Activated T-helper 1 cell treated with Interleukin-2 at 50 U/mL for 16 hours (primary cell): ENCODE results near the gene SUSD2.
"Not testable (repeated sequence)": the region's sequence is repeated elsewhere in the genome, so short reads cannot be mapped to it uniquely, and the experiment has no call there.

Source experiments
- DNase-seq: peaks from one replicate; pipeline ENCODE4 v3.0.0-alpha.2; 2020; ENCODE audit warnings: low read depth

SUSD2 gene

DNA sequence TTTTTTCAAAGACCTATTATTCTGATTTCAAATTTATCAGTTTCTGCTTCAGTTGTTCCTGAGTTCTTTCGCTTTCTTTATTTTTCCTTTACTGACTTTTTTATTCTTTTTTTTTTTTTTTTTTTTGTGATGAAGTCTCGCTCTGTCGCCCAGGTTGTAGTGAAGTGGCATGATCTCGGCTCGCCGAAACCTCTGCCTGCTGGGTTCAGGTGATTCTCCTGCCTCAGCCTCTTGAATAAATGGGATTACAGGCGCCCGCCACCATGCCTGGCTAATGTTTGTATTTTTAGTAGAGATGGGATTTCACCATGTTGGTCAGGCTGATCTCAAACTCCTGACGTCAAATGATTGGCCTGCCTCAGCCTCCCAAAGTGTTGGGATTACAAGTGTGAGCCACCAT lies 31.8 kb downstream of the SUSD2 start:
- not testable (repeated sequence) for DNase-seq

DNA sequence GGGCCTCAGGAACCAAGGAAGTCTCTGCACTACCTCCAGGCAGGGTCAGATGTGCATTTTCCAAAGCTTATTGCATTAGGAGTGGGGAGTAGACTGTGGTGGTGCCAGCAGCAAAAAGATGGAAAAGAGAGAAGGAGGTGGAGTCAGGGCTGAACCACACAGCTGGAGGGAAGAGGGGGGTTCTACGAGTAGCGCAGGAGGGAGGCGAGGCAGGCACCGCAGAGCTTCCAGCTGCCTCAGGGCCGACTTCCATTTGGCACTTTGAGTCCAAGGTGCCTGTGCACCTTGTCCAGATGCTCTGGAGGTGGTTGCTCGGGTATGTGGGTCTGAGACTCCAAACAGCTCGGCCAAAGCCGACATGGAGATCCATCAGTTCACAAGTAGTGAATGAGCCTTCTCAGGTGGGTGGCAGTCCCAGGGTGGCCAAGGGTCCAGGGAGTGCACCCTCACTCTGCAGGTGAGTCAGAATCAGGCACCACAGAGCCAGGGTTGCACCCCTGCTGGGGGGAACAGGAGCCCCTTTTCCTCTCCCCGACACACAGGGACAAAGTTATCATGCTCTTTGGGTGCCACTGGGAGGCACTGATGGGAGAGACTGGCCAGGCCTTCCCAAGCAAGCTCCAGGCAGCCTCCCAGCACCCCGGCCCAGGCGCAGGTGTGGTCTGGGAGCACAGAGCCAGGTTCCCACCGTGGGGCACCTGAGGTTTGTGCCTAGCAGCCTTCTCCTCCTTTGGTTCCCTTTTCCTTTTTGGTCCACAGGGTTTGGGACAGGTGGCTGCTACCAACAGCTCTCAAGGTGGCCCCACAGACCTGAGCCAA lies 33.4 kb downstream of the SUSD2 start:
- DNase-seq = no peak

DNA sequence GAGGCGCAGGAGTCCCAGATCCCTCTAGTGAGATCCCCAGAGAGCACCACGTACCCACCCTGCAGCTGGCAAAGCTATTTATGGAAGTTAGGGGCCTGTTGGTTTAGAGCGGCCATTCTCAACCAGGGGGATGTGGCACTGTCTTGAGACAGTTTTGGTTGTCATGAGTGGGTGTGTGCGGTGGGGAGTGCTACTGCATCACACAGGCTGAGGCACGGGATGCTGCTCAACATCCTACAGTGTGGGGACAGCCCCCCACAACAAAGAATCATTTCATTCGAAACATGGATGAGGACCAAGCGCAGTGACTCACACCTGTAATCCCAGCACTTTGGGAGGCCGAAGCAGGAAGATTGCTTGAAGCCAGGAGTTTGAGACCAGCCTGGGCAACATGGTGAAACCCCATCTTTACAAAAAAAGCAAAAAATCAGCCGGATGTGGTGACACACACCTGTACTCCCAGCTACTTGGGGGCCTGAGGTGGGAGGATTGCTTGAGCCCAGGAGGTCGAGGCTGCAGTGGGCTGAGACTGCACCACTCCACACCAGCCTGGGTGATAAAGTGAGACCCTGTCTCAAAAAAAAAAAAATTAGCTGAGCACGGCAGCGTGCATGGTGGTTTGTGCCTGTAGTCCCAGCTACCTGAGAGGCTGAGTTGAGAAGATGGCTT lies 35.4 kb downstream of the SUSD2 start:
- no peak for DNase-seq

DNA sequence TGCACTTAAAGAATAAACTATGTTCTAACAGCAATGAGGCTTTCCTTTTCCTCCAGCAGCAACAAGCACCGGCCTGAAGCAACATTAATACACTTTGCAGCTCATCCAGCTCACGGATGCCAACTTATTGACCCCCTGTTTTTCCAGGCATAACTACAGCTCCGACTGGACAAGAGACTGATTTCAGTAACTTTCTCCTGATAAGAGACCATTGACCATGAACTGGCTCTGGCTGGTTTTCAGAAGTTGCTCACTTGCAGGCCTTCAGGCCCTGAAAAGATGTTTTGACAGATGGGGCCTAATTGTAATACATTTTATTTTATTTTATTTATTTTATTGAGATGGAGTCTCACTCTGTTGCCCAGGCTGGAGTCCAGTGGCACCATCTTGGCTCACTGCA lies 36.1 kb downstream of the SUSD2 start:
- no peak for DNase-seq

DNA sequence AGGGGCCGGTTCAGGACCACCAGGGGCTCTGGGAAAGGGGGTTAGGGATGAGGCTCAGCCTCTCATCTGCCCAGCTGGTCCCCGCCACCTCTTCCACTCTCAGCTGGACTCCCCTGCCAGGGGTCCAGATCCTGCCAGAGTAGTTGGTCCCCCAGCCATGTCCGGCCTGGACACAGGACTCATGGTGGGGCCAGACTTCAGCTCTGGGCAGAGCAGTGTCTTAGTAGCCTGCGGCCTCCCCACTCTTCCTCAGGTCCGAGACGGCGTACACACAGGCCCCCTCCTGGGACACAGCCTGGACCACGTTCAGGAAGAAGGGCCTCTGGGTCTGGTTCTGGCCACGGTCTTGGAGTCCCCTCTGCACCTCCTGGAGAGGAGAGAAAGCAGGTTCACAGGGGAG lies 38.5 kb downstream of the SUSD2 start:
- no peak for DNase-seq

DNA sequence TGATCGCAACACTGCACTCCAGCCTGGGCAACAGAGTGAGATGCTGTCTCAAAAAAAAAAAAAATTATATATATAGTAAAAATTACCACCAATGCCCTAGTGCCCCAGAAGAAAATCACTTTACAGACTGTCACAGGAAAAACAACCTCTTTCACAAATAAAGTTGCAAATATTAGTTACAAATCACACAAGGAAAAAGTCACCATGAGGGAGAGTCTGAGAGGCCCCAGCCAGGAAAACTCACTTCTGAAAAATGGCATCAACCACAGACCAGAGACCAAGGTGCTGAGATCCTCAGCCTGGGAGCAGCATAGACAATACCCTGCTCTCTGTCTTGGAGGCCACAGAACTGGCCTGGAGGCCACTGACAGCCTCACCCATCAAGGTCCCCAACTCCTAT lies 43.2 kb downstream of the SUSD2 start:
- no peak for DNase-seq

DNA sequence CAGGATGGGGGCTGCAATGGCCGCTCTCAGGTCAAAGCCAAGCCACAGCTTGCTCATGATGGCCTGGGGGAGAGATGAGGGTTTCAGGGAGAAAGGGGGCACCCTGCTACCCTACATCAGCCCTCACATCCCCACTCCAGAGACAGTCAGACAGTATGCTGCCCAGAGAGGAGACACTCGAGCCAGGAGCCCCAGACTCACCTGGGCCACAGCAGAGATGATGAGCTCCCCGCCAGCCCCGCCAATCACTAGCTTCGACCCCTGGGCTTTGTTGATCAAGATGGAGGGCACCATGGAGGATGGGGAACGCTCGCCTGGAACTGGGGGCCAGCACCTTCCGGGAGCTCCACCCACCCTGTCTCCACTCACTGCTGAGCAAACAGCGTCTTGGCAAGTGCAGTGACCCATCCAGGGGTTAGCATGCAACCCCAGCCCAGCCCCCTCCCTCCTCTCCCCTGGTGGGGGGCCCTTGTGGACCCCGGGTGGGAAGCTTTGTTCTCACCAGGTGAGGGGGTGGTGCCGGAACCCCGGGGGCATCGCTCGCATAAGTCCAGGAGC lies 43.8 kb downstream of the SUSD2 start:
- no peak for DNase-seq

DNA sequence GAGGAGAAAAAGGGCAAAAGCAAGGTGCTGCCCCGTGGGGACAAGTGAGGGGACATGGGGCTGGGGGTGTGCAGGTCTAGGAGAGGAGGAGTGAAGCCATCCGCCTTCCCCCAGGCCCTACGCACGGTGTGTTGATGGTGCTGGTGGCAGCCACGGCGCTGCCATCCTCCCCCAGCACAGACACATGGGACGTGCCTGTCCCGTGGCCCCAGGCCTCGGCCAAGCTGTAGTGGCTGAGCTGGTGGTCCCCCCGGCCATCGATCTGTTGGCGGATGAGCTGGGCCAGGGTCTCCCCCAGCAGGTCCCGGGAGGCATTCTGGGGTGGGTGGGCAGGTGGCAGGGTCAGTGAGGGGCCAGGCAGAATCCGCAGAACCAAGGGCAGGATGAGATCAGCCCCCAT lies 44.7 kb downstream of the SUSD2 start:
- no peak for DNase-seq

DNA sequence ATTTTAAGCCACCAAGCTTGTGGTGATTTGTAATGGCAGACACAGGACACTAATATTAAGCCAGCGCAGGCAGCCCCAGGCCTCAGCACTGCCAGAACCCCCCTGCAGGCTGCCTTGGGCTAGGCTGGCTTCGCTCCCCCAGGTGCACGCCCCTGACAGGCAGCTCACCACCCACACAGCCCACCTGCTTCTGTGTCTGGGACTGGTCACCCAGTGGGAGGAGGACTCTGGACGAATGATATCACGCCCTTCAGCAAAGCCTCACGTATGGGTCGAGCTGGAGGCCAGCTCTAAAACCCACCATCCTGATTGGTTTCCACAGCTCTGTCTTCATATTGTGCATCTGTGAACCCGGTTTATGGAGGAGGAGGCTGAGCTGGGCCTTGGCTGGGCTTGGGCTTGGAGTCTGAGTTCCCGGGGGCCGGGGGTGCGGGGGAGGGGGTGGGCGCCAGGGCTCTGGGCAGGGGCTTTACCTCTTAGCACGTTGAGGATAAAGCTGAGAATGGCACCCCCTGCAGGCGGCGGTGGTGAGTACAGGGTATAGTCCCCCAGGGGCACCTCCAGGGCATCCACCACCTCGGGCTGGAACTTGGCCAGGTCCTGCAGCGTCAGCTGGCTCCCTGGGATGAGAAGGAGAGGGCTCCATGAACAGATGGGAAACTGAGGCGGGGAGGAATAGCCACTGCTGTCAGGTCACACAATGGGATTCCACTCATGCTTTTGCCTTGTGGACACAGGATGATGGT lies 49.8 kb downstream of the SUSD2 start:
- DNase-seq = peak; percentile 46

DNA sequence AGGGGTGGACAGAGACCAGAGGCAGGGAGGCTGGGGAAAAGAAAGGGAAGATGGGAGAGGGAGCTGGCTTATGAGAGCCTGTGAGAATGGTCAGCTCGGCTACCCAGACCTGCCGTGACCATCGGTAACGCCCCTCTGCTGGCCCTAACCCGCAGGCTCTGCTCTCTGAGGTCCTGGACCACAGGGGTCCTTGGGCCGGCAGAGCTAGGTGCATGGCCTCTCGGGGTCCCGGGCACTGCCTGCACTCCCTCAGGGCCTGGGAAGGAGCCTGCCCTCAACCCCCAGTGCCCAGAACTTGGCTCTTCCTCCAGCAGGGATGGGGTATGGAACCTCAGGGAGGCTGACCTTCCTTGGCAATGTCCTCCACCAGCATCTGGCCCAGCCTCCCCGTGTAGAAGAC lies 50.4 kb downstream of the SUSD2 start:
- DNase-seq = no peak

DNA sequence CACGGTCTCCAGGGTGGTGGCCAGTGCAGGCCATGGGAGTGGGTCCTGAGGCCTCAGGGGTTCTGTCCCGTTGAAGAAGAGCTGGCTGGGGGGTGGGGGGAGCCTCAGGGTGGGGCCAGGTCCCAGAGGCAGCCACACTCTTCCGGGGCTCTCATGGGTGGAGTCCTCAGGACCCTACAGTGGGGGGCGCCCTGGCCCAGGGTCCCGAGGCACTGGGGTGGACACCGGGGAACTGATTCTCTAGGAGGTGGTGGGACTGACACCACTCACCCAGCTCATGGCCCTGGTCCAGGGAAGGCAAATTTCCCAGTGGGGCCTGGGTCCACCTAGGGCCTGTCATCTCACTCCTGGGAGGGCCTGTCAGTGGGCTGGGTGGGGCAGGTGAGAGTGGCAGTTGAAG lies 50.8 kb downstream of the SUSD2 start:
- DNase-seq = no peak

DNA sequence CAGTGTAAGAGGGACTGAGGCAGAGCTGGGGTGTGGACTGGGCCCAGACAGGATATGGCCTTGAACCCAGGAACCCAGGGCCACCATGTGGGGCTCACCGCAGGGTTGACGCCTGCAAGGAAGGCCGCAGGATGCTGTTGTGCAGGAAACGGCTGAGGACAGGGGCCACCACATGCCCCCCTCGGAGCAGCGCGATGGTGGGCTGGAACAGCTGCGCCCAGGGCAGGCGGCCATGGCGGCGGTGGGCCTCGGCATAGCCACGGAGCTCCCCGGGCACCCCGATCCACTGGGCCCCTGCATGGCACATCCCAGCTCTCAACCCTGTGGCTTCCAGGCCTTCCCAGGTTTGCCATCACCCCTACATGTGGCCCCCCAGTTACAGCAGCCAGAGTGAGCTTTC lies 51.4 kb downstream of the SUSD2 start:
- DNase-seq = no peak

DNA sequence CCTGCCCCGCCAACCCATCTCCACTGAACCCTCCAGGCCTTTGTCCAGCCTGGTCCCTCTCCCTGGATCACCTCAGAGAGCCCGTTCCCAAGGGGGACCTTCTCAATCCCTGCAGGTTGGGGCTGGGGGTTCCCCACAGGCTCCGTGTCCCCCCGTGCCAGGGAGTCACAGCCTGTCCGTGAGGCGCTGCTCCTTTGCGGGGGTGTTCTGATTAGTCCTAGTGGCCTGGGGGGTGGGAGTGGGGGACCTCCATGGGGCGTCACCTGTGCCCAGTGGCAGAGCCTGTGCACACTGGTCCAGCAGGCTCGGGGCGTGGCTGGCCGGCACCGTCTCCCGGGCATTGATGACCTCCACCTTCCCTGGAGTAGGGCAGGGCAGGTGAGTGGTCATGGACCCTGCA lies 51.9 kb downstream of the SUSD2 start:
- DNase-seq = no peak

DNA sequence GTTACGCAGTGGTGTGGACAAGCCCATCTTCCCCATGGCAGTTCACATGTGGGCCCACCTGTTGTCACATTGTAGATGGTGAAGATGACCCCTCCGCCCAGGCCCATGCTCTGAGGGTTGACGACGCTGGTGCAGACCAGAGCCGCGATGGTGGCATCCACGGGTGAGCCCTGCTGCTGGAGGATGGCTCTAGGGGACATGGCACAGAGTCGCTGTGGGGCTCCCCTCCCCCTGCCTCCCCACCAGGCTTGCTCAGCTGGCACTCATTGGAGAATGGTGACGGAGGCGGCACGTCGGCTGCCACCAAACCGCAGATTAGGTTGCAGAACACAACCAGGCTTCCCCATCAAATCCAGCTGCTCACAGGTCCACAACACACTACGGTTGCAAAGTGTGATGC lies 52.5 kb downstream of the SUSD2 start:
- no peak for DNase-seq

DNA sequence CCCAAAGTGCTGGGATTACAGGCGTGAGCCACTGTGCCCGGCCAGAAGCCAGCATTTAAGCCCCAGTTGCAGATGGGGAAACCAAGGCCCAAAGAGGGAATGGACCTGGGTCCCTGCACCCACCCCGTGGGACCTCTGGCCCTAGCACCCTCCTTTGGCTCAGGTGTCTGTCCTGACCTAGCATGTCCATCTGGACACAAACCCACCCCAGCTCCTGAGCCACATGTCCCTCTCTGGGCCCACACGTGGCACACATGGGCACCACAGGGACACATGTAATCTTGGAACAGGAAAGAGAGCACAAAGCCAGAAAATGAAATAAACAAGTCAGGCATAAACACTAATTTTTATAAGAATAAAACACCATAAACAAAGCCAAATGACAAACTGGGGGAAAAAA lies 54.0 kb downstream of the SUSD2 start:
- DNase-seq = no peak

DNA sequence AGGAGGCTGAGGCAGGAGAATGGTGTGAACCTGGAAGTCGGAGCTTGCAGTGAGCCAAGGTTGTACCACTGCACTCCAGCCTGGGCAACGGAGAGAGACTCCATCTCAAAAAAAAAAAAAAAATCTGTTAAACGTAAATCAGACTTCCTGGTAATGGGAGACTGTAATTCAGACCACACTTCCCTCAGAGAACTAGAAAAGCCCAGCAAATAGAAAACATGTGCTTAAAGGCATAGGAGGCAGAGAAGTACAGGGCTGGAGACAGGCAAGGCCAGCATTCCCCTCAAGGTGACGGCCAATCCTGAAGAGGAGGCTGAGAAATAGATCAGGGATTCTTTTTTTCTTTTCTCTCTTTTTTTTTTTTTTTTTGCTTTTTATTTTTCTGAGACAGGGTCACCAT lies 55.4 kb downstream of the SUSD2 start:
- DNase-seq = no peak

DNA sequence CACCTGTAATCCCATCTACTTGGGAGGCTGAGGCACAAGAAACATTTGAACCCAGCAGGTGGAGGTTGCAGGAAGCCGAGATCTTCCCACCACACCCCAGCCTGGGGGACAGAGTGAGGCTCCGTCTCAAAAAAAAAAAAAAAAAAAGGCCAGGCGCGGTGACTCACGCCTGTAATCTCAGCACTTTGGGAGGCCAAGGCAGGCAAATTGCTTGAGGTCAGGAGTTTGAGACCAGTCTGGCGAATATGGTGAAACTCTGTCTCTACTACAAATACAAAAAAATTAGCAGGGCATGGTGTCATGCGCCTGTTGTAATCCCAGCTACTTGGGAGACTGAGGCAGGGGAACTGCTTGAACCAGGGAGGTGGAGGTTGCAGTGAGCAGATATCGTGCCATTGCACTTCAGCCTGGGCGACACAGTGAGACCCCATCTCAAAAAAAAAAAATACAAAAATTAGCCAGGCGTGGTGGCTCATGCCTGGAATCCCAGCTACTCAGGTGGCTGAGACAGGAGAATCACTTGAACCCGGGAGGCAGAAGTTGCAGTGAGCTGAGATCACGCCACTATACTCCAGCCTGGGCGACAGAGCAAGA lies 56.9 kb downstream of the SUSD2 start:
- DNase-seq = not testable (repeated sequence)
